ENCODE measurements around the gene FAM209B.

FAM209B gene

DNA sequence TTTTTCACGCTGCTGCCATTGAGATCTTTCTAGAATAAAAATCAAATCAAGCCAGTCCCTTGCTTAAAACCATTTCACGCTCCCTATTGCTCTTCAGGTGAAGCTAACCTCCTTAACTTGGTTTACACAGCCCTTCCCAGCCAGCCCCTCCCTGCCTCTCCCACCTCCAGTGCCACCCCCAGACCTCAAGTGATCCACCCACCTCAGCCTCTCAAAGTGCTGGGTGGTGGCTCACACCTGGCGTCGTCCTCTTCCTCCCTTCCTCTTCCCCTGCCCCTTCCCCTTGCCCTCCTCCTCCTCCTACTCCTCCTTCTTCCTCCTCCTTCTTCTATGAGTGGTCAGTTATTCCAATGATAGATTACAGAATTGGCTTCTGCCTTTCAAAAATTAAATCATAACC lies 42.9 kb downstream of the FAM209B start:
- peaks cover 18% of the 10 kb centered on the region for H3K4me1 ChIP-seq (ENCODE audit: insufficient read depth, insufficient read length)
- DNase-seq (ENCODE audit: low read depth, low spot score): no peak
- no peak overlapping the region for H3K4me3 ChIP-seq (ENCODE audit: insufficient read length, low read depth)
- H3K27me3 ChIP-seq (ENCODE audit: insufficient read depth, insufficient read length): no peaks in the 10 kb centered on the region
- TF ChIP-seq ZNF274 (IDR thresholded peaks at IDR 0.05; ENCODE audit: low read depth, low read length) (no peak), SUZ12 (IDR thresholded peaks at IDR 0.05; ENCODE audit: extremely low read depth, insufficient read depth, insufficient read length) (no peak), YY1 (IDR thresholded peaks at IDR 0.05; ENCODE audit: insufficient read depth, insufficient read length) (no peak)
- no peaks in the 10 kb centered on the region for H3K9me3 ChIP-seq (ENCODE audit: insufficient read depth, low read length)
- H3K9ac ChIP-seq (ENCODE audit: insufficient read length, low read depth): no peak overlapping the region
- no peaks in the 10 kb centered on the region for H3K36me3 ChIP-seq (ENCODE audit: insufficient read depth, insufficient read length, low read length)

DNA sequence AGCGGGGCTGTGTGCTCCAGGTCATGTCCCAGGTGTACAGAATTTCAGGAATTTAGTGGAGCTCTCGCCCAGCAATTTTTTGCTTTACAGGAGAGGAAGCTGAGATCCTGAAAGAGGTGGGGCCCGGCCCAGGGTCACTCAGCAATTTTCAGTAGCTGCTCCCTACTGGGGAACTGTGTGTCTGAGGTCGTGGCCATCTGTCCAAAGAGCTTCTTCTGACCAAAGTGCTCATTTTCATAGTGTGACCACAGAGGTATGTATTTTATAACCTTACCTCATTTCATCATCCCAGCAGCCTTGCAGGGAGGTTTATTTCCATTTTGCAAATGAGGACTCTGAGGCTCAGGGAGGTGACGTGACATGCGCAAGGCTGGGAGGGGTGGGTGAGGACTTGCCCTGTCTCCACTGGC lies 46.3 kb downstream of the FAM209B start:
- H3K27me3 ChIP-seq (ENCODE audit: insufficient read depth, insufficient read length): no peaks in the 10 kb centered on the region
- H3K4me3 ChIP-seq (ENCODE audit: insufficient read length, low read depth): no peak overlapping the region
- H3K9ac ChIP-seq (ENCODE audit: insufficient read length, low read depth): no peak overlapping the region
- H3K36me3 ChIP-seq (ENCODE audit: insufficient read depth, insufficient read length, low read length): no peaks in the 10 kb centered on the region
- TF ChIP-seq ZNF274 (IDR thresholded peaks at IDR 0.05; ENCODE audit: low read depth, low read length) (no peak), SUZ12 (IDR thresholded peaks at IDR 0.05; ENCODE audit: extremely low read depth, insufficient read depth, insufficient read length) (no peak), YY1 (IDR thresholded peaks at IDR 0.05; ENCODE audit: insufficient read depth, insufficient read length) (no peak)
- no peaks in the 10 kb centered on the region for H3K9me3 ChIP-seq (ENCODE audit: insufficient read depth, low read length)
- DNase-seq (ENCODE audit: low read depth, low spot score): no peak
- peaks cover 18% of the 10 kb centered on the region for H3K4me1 ChIP-seq (ENCODE audit: insufficient read depth, insufficient read length)

DNA sequence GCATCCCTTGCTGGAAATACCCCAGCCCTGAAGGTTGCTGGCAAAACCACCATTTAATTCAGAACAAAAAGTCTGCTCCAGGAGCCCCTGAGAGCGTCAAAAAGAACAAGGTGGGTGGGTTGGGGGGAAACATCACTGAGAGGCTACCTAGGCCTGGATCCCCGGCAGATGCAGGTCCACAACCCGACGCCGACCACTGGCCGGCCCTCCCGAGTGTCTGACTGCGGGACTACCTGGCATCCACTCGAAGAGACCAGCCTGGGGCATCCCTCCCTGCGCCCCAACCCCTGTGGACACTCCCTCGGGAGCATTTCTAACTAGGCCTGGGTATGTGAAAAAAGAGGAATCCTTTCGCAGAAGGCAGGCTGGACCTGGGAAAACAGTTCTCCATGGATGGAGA lies 47.2 kb downstream of the FAM209B start:
- no peaks in the 10 kb centered on the region for H3K9me3 ChIP-seq (ENCODE audit: insufficient read depth, low read length)
- H3K27me3 ChIP-seq (ENCODE audit: insufficient read depth, insufficient read length): no peaks in the 10 kb centered on the region
- no peak overlapping the region for H3K4me3 ChIP-seq (ENCODE audit: insufficient read length, low read depth)
- H3K9ac ChIP-seq (ENCODE audit: insufficient read length, low read depth): no peak overlapping the region
- H3K36me3 ChIP-seq (ENCODE audit: insufficient read depth, insufficient read length, low read length): no peaks in the 10 kb centered on the region
- TF ChIP-seq SUZ12 (IDR thresholded peaks at IDR 0.05; ENCODE audit: extremely low read depth, insufficient read depth, insufficient read length): no peak
- TF ChIP-seq ZNF274 (IDR thresholded peaks at IDR 0.05; ENCODE audit: low read depth, low read length): no peak
- no peak for TF ChIP-seq YY1 (IDR thresholded peaks at IDR 0.05; ENCODE audit: insufficient read depth, insufficient read length)
- no peak for DNase-seq (ENCODE audit: low read depth, low spot score)
- H3K4me1 ChIP-seq (ENCODE audit: insufficient read depth, insufficient read length): peaks cover 12% of the 10 kb centered on the region

DNA sequence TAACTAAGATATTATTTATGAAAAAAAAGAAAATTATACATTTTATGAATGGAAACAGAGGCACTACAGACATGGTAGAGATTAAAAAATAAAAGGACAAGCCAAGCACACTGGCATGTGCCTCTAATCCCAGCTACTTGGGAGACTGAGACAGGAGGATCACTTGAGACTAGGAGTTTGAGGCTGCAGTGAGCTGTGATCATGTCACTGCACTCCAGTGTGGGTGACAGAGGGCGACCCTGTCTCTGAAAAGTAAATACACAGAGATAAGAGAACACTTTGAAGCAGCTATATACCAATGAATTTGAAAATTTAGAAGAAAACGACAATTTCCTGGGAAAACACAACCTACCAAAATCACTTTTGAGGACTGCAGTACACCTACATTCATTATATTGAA lies 48.7 kb downstream of the FAM209B start:
- TF ChIP-seq ZNF274 (IDR thresholded peaks at IDR 0.05; ENCODE audit: low read depth, low read length) (no peak), YY1 (IDR thresholded peaks at IDR 0.05; ENCODE audit: insufficient read depth, insufficient read length) (no peak), SUZ12 (IDR thresholded peaks at IDR 0.05; ENCODE audit: extremely low read depth, insufficient read depth, insufficient read length) (no peak)
- H3K4me1 ChIP-seq (ENCODE audit: insufficient read depth, insufficient read length): peaks cover 11% of the 10 kb centered on the region
- no peaks in the 10 kb centered on the region for H3K27me3 ChIP-seq (ENCODE audit: insufficient read depth, insufficient read length)
- no peak overlapping the region for H3K9ac ChIP-seq (ENCODE audit: insufficient read length, low read depth)
- no peak for DNase-seq (ENCODE audit: low read depth, low spot score)
- H3K9me3 ChIP-seq (ENCODE audit: insufficient read depth, low read length): no peaks in the 10 kb centered on the region
- H3K4me3 ChIP-seq (ENCODE audit: insufficient read length, low read depth): no peak overlapping the region
- no peaks in the 10 kb centered on the region for H3K36me3 ChIP-seq (ENCODE audit: insufficient read depth, insufficient read length, low read length)

DNA sequence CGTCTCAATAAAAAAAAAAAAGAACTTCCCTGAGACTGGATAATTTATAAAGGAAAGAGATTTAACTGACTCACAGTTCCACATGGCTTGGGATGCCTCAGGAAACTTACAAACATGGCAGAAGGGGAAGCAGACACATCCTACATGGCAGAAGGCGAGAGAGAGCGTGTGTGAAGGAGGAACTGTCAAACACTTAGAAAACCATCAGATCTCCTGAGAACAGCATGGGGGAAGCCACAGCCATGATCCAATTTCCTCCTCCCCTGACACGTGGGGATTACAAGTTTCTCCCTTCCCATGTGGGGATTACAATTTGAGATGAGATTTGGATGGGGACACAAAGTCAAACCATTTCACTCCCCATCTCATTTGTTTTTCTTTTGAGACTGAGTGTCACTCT lies 49.5 kb downstream of the FAM209B start:
- TF ChIP-seq ZNF274 (IDR thresholded peaks at IDR 0.05; ENCODE audit: low read depth, low read length): no peak
- TF ChIP-seq YY1 (IDR thresholded peaks at IDR 0.05; ENCODE audit: insufficient read depth, insufficient read length): no peak
- no peak for TF ChIP-seq SUZ12 (IDR thresholded peaks at IDR 0.05; ENCODE audit: extremely low read depth, insufficient read depth, insufficient read length)
- Histone ChIP-seq H3K9ac (ENCODE audit: insufficient read length, low read depth) (no peak overlapping the region), H3K4me1 (ENCODE audit: insufficient read depth, insufficient read length) (peaks cover 11% of the 10 kb centered on the region), H3K27me3 (ENCODE audit: insufficient read depth, insufficient read length) (no peaks in the 10 kb centered on the region), H3K36me3 (ENCODE audit: insufficient read depth, insufficient read length, low read length) (no peaks in the 10 kb centered on the region), H3K4me3 (ENCODE audit: insufficient read length, low read depth) (no peak overlapping the region), H3K9me3 (ENCODE audit: insufficient read depth, low read length) (no peaks in the 10 kb centered on the region)
- no peak for DNase-seq (ENCODE audit: low read depth, low spot score)

DNA sequence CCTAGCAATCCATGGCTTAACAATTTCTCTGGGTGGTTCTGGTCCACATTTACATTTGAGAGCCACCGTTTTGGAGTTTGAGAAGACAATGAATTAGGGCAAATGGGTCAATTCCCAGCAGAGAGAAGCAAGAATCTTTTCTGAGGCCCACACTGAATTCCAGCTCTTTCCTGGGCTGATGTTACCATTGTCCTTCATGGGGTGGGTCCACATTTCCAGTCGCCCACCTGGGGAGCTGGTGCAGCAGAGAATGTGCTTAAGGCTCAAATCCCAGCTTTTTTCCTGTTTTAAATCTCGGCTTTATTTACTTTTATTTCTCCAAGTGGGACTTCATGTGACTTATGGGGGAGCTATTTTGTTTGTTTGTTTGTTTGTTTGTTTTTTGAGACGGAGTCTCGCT lies 51.9 kb downstream of the FAM209B start:
- DNase-seq (ENCODE audit: low read depth, low spot score): no peak
- peaks cover under 1% of the 10 kb centered on the region for H3K4me1 ChIP-seq (ENCODE audit: insufficient read depth, insufficient read length)
- no peak overlapping the region for H3K4me3 ChIP-seq (ENCODE audit: insufficient read length, low read depth)
- no peaks in the 10 kb centered on the region for H3K36me3 ChIP-seq (ENCODE audit: insufficient read depth, insufficient read length, low read length)
- no peaks in the 10 kb centered on the region for H3K27me3 ChIP-seq (ENCODE audit: insufficient read depth, insufficient read length)
- no peak for TF ChIP-seq ZNF274 (IDR thresholded peaks at IDR 0.05; ENCODE audit: low read depth, low read length)
- TF ChIP-seq YY1 (IDR thresholded peaks at IDR 0.05; ENCODE audit: insufficient read depth, insufficient read length): no peak
- TF ChIP-seq SUZ12 (IDR thresholded peaks at IDR 0.05; ENCODE audit: extremely low read depth, insufficient read depth, insufficient read length): no peak
- no peak overlapping the region for H3K9ac ChIP-seq (ENCODE audit: insufficient read length, low read depth)
- no peaks in the 10 kb centered on the region for H3K9me3 ChIP-seq (ENCODE audit: insufficient read depth, low read length)
